ENCODE measurements around the gene CNR2.

- TF ChIP-seq POLR2A (IDR thresholded peaks at IDR 0.05): no peak
- no peak for TF ChIP-seq POLR2AphosphoS5 (IDR thresholded peaks at IDR 0.05)
- no peak for TF ChIP-seq CTCF (IDR thresholded peaks at IDR 0.05)
These were observed 85.4 kb downstream of the CNR2 start for GRCh38 chr1:23827717-23828116.

Measured in prostate gland (tissue), 2 donors.